Adipocyte (in vitro differentiated cells): Measurements from ENCODE around the gene PFKM.
A peak's percentile ranks its signal among the peaks of the same experiment; 100 is the strongest.
"Not testable (repeated sequence)": the region's sequence is repeated elsewhere in the genome, so short reads cannot be mapped to it uniquely, and the experiment has no call there.

Source experiments
- DNase-seq: peaks from one replicate; pipeline ENCODE4 v3.0.0-alpha.2; 2015; ENCODE audit warnings: low read depth
- H3K27me3 ChIP-seq: replicated peaks from 2 replicates; pipeline ENCODE4 v1.7.0; 2013; ENCODE audit warnings: mild to moderate bottlenecking, low read length, moderate library complexity; ENCODE audit not compliant: control insufficient read depth, insufficient read depth
- H3K36me3 ChIP-seq: 2 replicates; pipeline ENCODE4 v1.7.0; 2013; ENCODE audit warnings: low read length, mild to moderate bottlenecking, moderate library complexity; ENCODE audit not compliant: control insufficient read depth, insufficient read depth, severe bottlenecking
- H3K4me1 ChIP-seq: 2 replicates; pipeline ENCODE4 v1.7.0; 2013; ENCODE audit warnings: mild to moderate bottlenecking, low read length, moderate library complexity; ENCODE audit not compliant: control insufficient read depth, insufficient read depth
- H3K4me3 ChIP-seq: 2 replicates; pipeline ENCODE4 v1.7.0; 2013; ENCODE audit warnings: mild to moderate bottlenecking, low read length, moderate library complexity
- H3K9ac ChIP-seq: 2 replicates; pipeline ENCODE4 v1.7.0; 2013; ENCODE audit warnings: mild to moderate bottlenecking, low read length, moderate library complexity
- H3K9me3 ChIP-seq: 2 replicates; pipeline ENCODE4 v1.7.0; 2013; ENCODE audit warnings: mild to moderate bottlenecking, low read length, moderate library complexity; ENCODE audit not compliant: control insufficient read depth

Gene PFKM

GRCh38 chr12:48131517-48131916, 12.4 kb downstream of the PFKM start:
- Histone ChIP-seq H3K9me3 (no peaks in the 10 kb centered on the region), H3K36me3 (peaks cover 83% of the 10 kb centered on the region), H3K4me1 (no peaks in the 10 kb centered on the region), H3K4me3 (no peak overlapping the region), H3K27me3 (no peaks in the 10 kb centered on the region), H3K9ac (no peak overlapping the region)
- DNase-seq, result no peak

GRCh38 chr12:48132826-48133225, 13.7 kb downstream of the PFKM start:
- DNase-seq, result no peak
- H3K4me1 ChIP-seq, result no peaks in the 10 kb centered on the region
- H3K36me3 ChIP-seq, result peaks cover 78% of the 10 kb centered on the region
- H3K27me3 ChIP-seq, result no peaks in the 10 kb centered on the region
- H3K9ac ChIP-seq, result no peak overlapping the region
- no peaks in the 10 kb centered on the region for H3K9me3 ChIP-seq
- H3K4me3 ChIP-seq, result no peak overlapping the region

- Histone ChIP-seq H3K4me3 (no peak overlapping the region), H3K9ac (no peak overlapping the region), H3K9me3 (no peaks in the 10 kb centered on the region), H3K27me3 (no peaks in the 10 kb centered on the region), H3K36me3 (peaks cover 77% of the 10 kb centered on the region), H3K4me1 (no peaks in the 10 kb centered on the region)
- DNase-seq, result no peak
Measured at GRCh38 chr12:48135027-48135426, 15.9 kb downstream of the PFKM start.

GRCh38 chr12:48142818-48143674, 23.9 kb downstream of the PFKM start:
- Histone ChIP-seq H3K9ac (no peak overlapping the region), H3K9me3 (no peaks in the 10 kb centered on the region), H3K4me3 (no peak overlapping the region), H3K27me3 (no peaks in the 10 kb centered on the region), H3K36me3 (peaks cover 82% of the 10 kb centered on the region), H3K4me1 (no peaks in the 10 kb centered on the region)
- DNase-seq, result no peak

GRCh38 chr12:48143898-48144297, 24.7 kb downstream of the PFKM start:
- Histone ChIP-seq H3K36me3 (peaks cover 84% of the 10 kb centered on the region), H3K27me3 (no peaks in the 10 kb centered on the region), H3K4me3 (no peak overlapping the region), H3K9me3 (no peaks in the 10 kb centered on the region), H3K4me1 (no peaks in the 10 kb centered on the region), H3K9ac (no peak overlapping the region)
- DNase-seq, result no peak

GRCh38 chr12:48145981-48146380, 26.8 kb downstream of the PFKM start:
- DNase-seq, result no peak
- Histone ChIP-seq H3K4me3 (no peak overlapping the region), H3K36me3 (peaks cover 87% of the 10 kb centered on the region), H3K27me3 (no peaks in the 10 kb centered on the region), H3K9ac (no peak overlapping the region), H3K4me1 (no peaks in the 10 kb centered on the region), H3K9me3 (no peaks in the 10 kb centered on the region)

GRCh38 chr12:48151103-48151771, 32.1 kb downstream of the PFKM start:
- H3K27me3 ChIP-seq, result no peaks in the 10 kb centered on the region
- H3K36me3 ChIP-seq, result peaks cover 62% of the 10 kb centered on the region
- H3K4me3 ChIP-seq, result no peak overlapping the region
- peaks cover 2% of the 10 kb centered on the region for H3K4me1 ChIP-seq
- H3K9ac ChIP-seq, result no peak overlapping the region
- DNase-seq, result no peak
- H3K9me3 ChIP-seq, result no peaks in the 10 kb centered on the region

GRCh38 chr12:48155786-48156185, 36.6 kb downstream of the PFKM start:
- H3K4me1 ChIP-seq, result peaks cover 23% of the 10 kb centered on the region

GRCh38 chr12:48156652-48157017, 37.5 kb downstream of the PFKM start:
- no peaks in the 10 kb centered on the region for H3K9me3 ChIP-seq
- peak overlapping the region; percentile 93 for H3K9ac ChIP-seq
- H3K4me3 ChIP-seq, result peak overlapping the region; percentile 98
- H3K27me3 ChIP-seq, result peaks cover 2% of the 10 kb centered on the region
- peaks cover 28% of the 10 kb centered on the region for H3K4me1 ChIP-seq
- H3K36me3 ChIP-seq, result peaks cover 18% of the 10 kb centered on the region
- DNase-seq, result no peak

More at GRCh38 chr12:48155786-48156185, 36.6 kb downstream of the PFKM start:
- H3K9ac ChIP-seq, H3K27me3 ChIP-seq, H3K9me3 ChIP-seq, H3K4me3 ChIP-seq, DNase-seq: not testable (repeated sequence)
- peaks cover 26% of the 10 kb centered on the region for H3K36me3 ChIP-seq

- H3K9me3 ChIP-seq, result no peaks in the 10 kb centered on the region
- peak within 1 kb of the TSS; percentile 98 for H3K4me3 ChIP-seq
- H3K9ac ChIP-seq, result peak within 1 kb of the TSS; percentile 93
- peak; percentile 100 for DNase-seq
- peaks cover 28% of the 10 kb centered on the region for H3K4me1 ChIP-seq
- peaks cover 14% of the 10 kb centered on the region for H3K36me3 ChIP-seq
- peaks cover 5% of the 10 kb centered on the region for H3K27me3 ChIP-seq
Measured at GRCh38 chr12:48157018-48157888, 38.1 kb downstream of the PFKM start, which contains the start of gene ASB8. ASB8 (minus strand) TSS chr12:48157515; CDS start chr12:48153496, 4,019 bp downstream.

GRCh38 chr12:48157889-48158370, 38.8 kb downstream of the PFKM start:
- H3K9me3 ChIP-seq, result no peaks in the 10 kb centered on the region
- H3K36me3 ChIP-seq, result peaks cover 11% of the 10 kb centered on the region
- H3K4me3 ChIP-seq, result peak overlapping the region; percentile 98
- H3K4me1 ChIP-seq, result peaks cover 31% of the 10 kb centered on the region
- peaks cover 5% of the 10 kb centered on the region for H3K27me3 ChIP-seq
- peak overlapping the region; percentile 93 for H3K9ac ChIP-seq
- no peak for DNase-seq
